ENCODE data around the gene ADARB2. TPM values are rescaled to one million over a fixed set of nuclear protein-coding genes. Genes with fewer than 3 reads are reported as not detected.

The ADARB2 gene
- total and polyA plus RNA-seq, 2 donors: 0.66 to 2.5 TPM

- H3K9me3 ChIP-seq (ENCODE audit: control insufficient read depth in 2 of 2, insufficient read depth in 1 of 2, low read length in 1 of 2): no peaks in the 10 kb centered on the region
- H3K27ac ChIP-seq (ENCODE audit: low read depth in 1 of 2, low read length in 1 of 2): no peak overlapping the region
- H3K27me3 ChIP-seq (ENCODE audit: control insufficient read depth in 2 of 2, insufficient read depth in 1 of 2, low read length in 1 of 2): no peaks in the 10 kb centered on the region
- no peak overlapping the region for H3K4me3 ChIP-seq (ENCODE audit: low read length in 2 of 2)
- H3K4me1 ChIP-seq (ENCODE audit: control insufficient read depth in 2 of 2, insufficient read depth in 2 of 2, low read length in 2 of 2): peaks cover 0 to 8% of the 10 kb centered on the region in 2 donors
- no peak for DNase-seq (ENCODE audit: low read depth in 6 of 9, low spot score in 9 of 9)
- H3K36me3 ChIP-seq (ENCODE audit: control insufficient read depth in 2 of 2, insufficient read depth in 2 of 2, low read length in 1 of 2): no peaks in the 10 kb centered on the region
- 63% methylated on average over 11 of the region's 11 CpGs for WGBS
These were observed 156.1 kb downstream of the ADARB2 start for GRCh38 chr10:1581189-1581588.

- no peak for DNase-seq (ENCODE audit: low read depth in 6 of 9, low spot score in 9 of 9)
- 54% methylated on average over 9 of the region's 9 CpGs for WGBS
- no peak overlapping the region for H3K4me3 ChIP-seq (ENCODE audit: low read length in 2 of 2)
These were observed 157.7 kb downstream of the ADARB2 start for GRCh38 chr10:1579671-1580070.

GRCh38 chr10:1579141-1579491 is 158.2 kb downstream of the ADARB2 start:
- DNase-seq (ENCODE audit: low read depth in 6 of 9, low spot score in 9 of 9): no peak
- Histone ChIP-seq H3K9me3 (ENCODE audit: control insufficient read depth in 2 of 2, insufficient read depth in 1 of 2, low read length in 1 of 2) (no peaks in the 10 kb centered on the region), H3K27me3 (ENCODE audit: control insufficient read depth in 2 of 2, insufficient read depth in 1 of 2, low read length in 1 of 2) (no peaks in the 10 kb centered on the region), H3K27ac (ENCODE audit: low read depth in 1 of 2, low read length in 1 of 2) (no peak overlapping the region), H3K4me1 (ENCODE audit: control insufficient read depth in 2 of 2, insufficient read depth in 2 of 2, low read length in 2 of 2) (peaks cover 0 to 19% of the 10 kb centered on the region in 2 donors), H3K36me3 (ENCODE audit: control insufficient read depth in 2 of 2, insufficient read depth in 2 of 2, low read length in 1 of 2) (no peaks in the 10 kb centered on the region), H3K4me3 (ENCODE audit: low read length in 2 of 2) (no peak overlapping the region)
- 88% methylated on average over 7 of the region's 7 CpGs for WGBS

More at GRCh38 chr10:1579671-1580070, 157.7 kb downstream of the ADARB2 start:
- Histone ChIP-seq H3K4me1 (ENCODE audit: control insufficient read depth in 2 of 2, insufficient read depth in 2 of 2, low read length in 2 of 2) (peaks cover 0 to 19% of the 10 kb centered on the region in 2 donors), H3K27me3 (ENCODE audit: control insufficient read depth in 2 of 2, insufficient read depth in 1 of 2, low read length in 1 of 2) (no peaks in the 10 kb centered on the region), H3K27ac (ENCODE audit: low read depth in 1 of 2, low read length in 1 of 2) (no peak overlapping the region), H3K9me3 (ENCODE audit: control insufficient read depth in 2 of 2, insufficient read depth in 1 of 2, low read length in 1 of 2) (no peaks in the 10 kb centered on the region), H3K36me3 (ENCODE audit: control insufficient read depth in 2 of 2, insufficient read depth in 2 of 2, low read length in 1 of 2) (no peaks in the 10 kb centered on the region)

GRCh38 chr10:1578392-1579140 is 158.8 kb downstream of the ADARB2 start:
- no peak overlapping the region for H3K27ac ChIP-seq (ENCODE audit: low read depth in 1 of 2, low read length in 1 of 2)
- 92% methylated on average over 19 of the region's 19 CpGs for WGBS
- no peaks in the 10 kb centered on the region for H3K36me3 ChIP-seq (ENCODE audit: control insufficient read depth in 2 of 2, insufficient read depth in 2 of 2, low read length in 1 of 2)
- DNase-seq (ENCODE audit: low read depth in 6 of 9, low spot score in 9 of 9): no peak
- peaks cover 0 to 19% of the 10 kb centered on the region in 2 donors for H3K4me1 ChIP-seq (ENCODE audit: control insufficient read depth in 2 of 2, insufficient read depth in 2 of 2, low read length in 2 of 2)
- H3K9me3 ChIP-seq (ENCODE audit: control insufficient read depth in 2 of 2, insufficient read depth in 1 of 2, low read length in 1 of 2): peaks cover 0 to 2% of the 10 kb centered on the region in 2 donors
- H3K4me3 ChIP-seq (ENCODE audit: low read length in 2 of 2): no peak overlapping the region
- no peaks in the 10 kb centered on the region for H3K27me3 ChIP-seq (ENCODE audit: control insufficient read depth in 2 of 2, insufficient read depth in 1 of 2, low read length in 1 of 2)

GRCh38 chr10:1577945-1578344 is 159.4 kb downstream of the ADARB2 start:
- no peak overlapping the region for H3K27ac ChIP-seq (ENCODE audit: low read depth in 1 of 2, low read length in 1 of 2)
- no peaks in the 10 kb centered on the region for H3K36me3 ChIP-seq (ENCODE audit: control insufficient read depth in 2 of 2, insufficient read depth in 2 of 2, low read length in 1 of 2)
- no peaks in the 10 kb centered on the region for H3K27me3 ChIP-seq (ENCODE audit: control insufficient read depth in 2 of 2, insufficient read depth in 1 of 2, low read length in 1 of 2)
- WGBS: 94% methylated on average over 8 of the region's 8 CpGs
- peaks cover 0 to 2% of the 10 kb centered on the region in 2 donors for H3K9me3 ChIP-seq (ENCODE audit: control insufficient read depth in 2 of 2, insufficient read depth in 1 of 2, low read length in 1 of 2)
- peaks cover 0 to 19% of the 10 kb centered on the region in 2 donors for H3K4me1 ChIP-seq (ENCODE audit: control insufficient read depth in 2 of 2, insufficient read depth in 2 of 2, low read length in 2 of 2)
- H3K4me3 ChIP-seq (ENCODE audit: low read length in 2 of 2): no peak overlapping the region
- no peak for DNase-seq (ENCODE audit: low read depth in 6 of 9, low spot score in 9 of 9)

GRCh38 chr10:1577373-1577770 is 160.0 kb downstream of the ADARB2 start:
- H3K27me3 ChIP-seq (ENCODE audit: control insufficient read depth in 2 of 2, insufficient read depth in 1 of 2, low read length in 1 of 2): no peaks in the 10 kb centered on the region
- DNase-seq (ENCODE audit: low read depth in 6 of 9, low spot score in 9 of 9): no peak
- 92% methylated on average over 9 of the region's 9 CpGs for WGBS

GRCh38 chr10:1576467-1577372 is 160.6 kb downstream of the ADARB2 start:
- Histone ChIP-seq H3K36me3 (ENCODE audit: control insufficient read depth in 2 of 2, insufficient read depth in 2 of 2, low read length in 1 of 2) (no peaks in the 10 kb centered on the region), H3K27me3 (ENCODE audit: control insufficient read depth in 2 of 2, insufficient read depth in 1 of 2, low read length in 1 of 2) (no peaks in the 10 kb centered on the region), H3K27ac (ENCODE audit: low read depth in 1 of 2, low read length in 1 of 2) (no peak overlapping the region), H3K4me3 (ENCODE audit: low read length in 2 of 2) (no peak overlapping the region), H3K4me1 (ENCODE audit: control insufficient read depth in 2 of 2, insufficient read depth in 2 of 2, low read length in 2 of 2) (peaks cover 0 to 19% of the 10 kb centered on the region in 2 donors), H3K9me3 (ENCODE audit: control insufficient read depth in 2 of 2, insufficient read depth in 1 of 2, low read length in 1 of 2) (peaks cover 0 to 2% of the 10 kb centered on the region in 2 donors)
- 91% methylated on average over 16 of the region's 16 CpGs for WGBS
- DNase-seq (ENCODE audit: low read depth in 6 of 9, low spot score in 9 of 9): no peak

More at GRCh38 chr10:1577373-1577770, 160.0 kb downstream of the ADARB2 start:
- peaks cover 0 to 2% of the 10 kb centered on the region in 2 donors for H3K9me3 ChIP-seq (ENCODE audit: control insufficient read depth in 2 of 2, insufficient read depth in 1 of 2, low read length in 1 of 2)
- H3K36me3 ChIP-seq (ENCODE audit: control insufficient read depth in 2 of 2, insufficient read depth in 2 of 2, low read length in 1 of 2): no peaks in the 10 kb centered on the region
- H3K4me3 ChIP-seq (ENCODE audit: low read length in 2 of 2): no peak overlapping the region
- peaks cover 0 to 19% of the 10 kb centered on the region in 2 donors for H3K4me1 ChIP-seq (ENCODE audit: control insufficient read depth in 2 of 2, insufficient read depth in 2 of 2, low read length in 2 of 2)
- H3K27ac ChIP-seq (ENCODE audit: low read depth in 1 of 2, low read length in 1 of 2): no peak overlapping the region

- no peak overlapping the region for H3K27ac ChIP-seq (ENCODE audit: low read depth in 1 of 2, low read length in 1 of 2)
- H3K9me3 ChIP-seq (ENCODE audit: control insufficient read depth in 2 of 2, insufficient read depth in 1 of 2, low read length in 1 of 2): peaks cover 0 to 2% of the 10 kb centered on the region in 2 donors
- H3K4me3 ChIP-seq (ENCODE audit: low read length in 2 of 2): no peak overlapping the region
- peak in 1 of 9 donors; percentile 22 for DNase-seq (ENCODE audit: low read depth in 6 of 9, low spot score in 9 of 9)
- WGBS: 66% methylated on average over 13 of the region's 13 CpGs
- peaks cover 0 to 19% of the 10 kb centered on the region in 2 donors for H3K4me1 ChIP-seq (ENCODE audit: control insufficient read depth in 2 of 2, insufficient read depth in 2 of 2, low read length in 2 of 2)
- no peaks in the 10 kb centered on the region for H3K27me3 ChIP-seq (ENCODE audit: control insufficient read depth in 2 of 2, insufficient read depth in 1 of 2, low read length in 1 of 2)
- H3K36me3 ChIP-seq (ENCODE audit: control insufficient read depth in 2 of 2, insufficient read depth in 2 of 2, low read length in 1 of 2): no peaks in the 10 kb centered on the region
These were observed 161.7 kb downstream of the ADARB2 start for GRCh38 chr10:1575481-1576244.

All from thymus (tissue), 11 donors.